Measurements from ENCODE around the gene SHD. TPM values are rescaled to one million over a fixed set of nuclear protein-coding genes. Genes with fewer than 3 reads are reported as not detected.

SHD gene
- total and polyA plus RNA-seq, 2 of the 13 experiments (the other 11 are each of a cell fraction or from before 2014, with no cell fraction given): 0.11 to 0.20 TPM

GRCh38 chr19:4310247-4311121, 31.4 kb downstream of the SHD start (continued):
- TF ChIP-seq ZNF580 (CRISPR knock-in tag; IDR thresholded peaks at IDR 0.05; ENCODE audit: borderline replicate concordance, low read depth): peak; percentile 90; the same call in 1 of the 2 replicates
- TF ChIP-seq NRL (CRISPR knock-in tag; IDR thresholded peaks at IDR 0.05; ENCODE audit: borderline replicate concordance): peak; percentile 54; the same call in 1 of the 2 replicates
- TF ChIP-seq NFAT5 (CRISPR knock-in tag; IDR thresholded peaks at IDR 0.05): no peak
- peak; percentile 40; the same call in 1 of the 2 replicates for TF ChIP-seq RAD21 (CRISPR knock-in tag; IDR thresholded peaks at IDR 0.05)
- TF ChIP-seq ZNF160 (CRISPR knock-in tag; IDR thresholded peaks at IDR 0.05): peak; percentile 91
- peak; percentile 62 for TF ChIP-seq GABPA (IDR thresholded peaks at IDR 0.05; ENCODE audit: low read depth, low read length)
- peak; percentile 91 for TF ChIP-seq GABPA (CRISPR knock-in tag; IDR thresholded peaks at IDR 0.05; ENCODE audit: low read depth)
- no peak; the same call in 1 of the 2 replicates for TF ChIP-seq KLF12 (CRISPR knock-in tag; IDR thresholded peaks at IDR 0.05; ENCODE audit: borderline replicate concordance)
- TF ChIP-seq ZNF569 (CRISPR knock-in tag; IDR thresholded peaks at IDR 0.05; ENCODE audit: borderline replicate concordance): no peak
- peak; percentile 78; the same call in 1 of the 2 replicates for TF ChIP-seq ZFP36L1 (CRISPR knock-in tag; IDR thresholded peaks at IDR 0.05)
- no peak for TF ChIP-seq ZNF740 (CRISPR knock-in tag; IDR thresholded peaks at IDR 0.05)
- TF ChIP-seq KDM1A (CRISPR knock-in tag; IDR thresholded peaks at IDR 0.05): peak; percentile 31; the same call in 1 of the 2 replicates
- peak; percentile 76; the same call in 1 of the 2 replicates for TF ChIP-seq AHDC1 (CRISPR knock-in tag; IDR thresholded peaks at IDR 0.05; ENCODE audit: borderline replicate concordance)
- peak; percentile 84 for TF ChIP-seq ZFY (CRISPR knock-in tag; IDR thresholded peaks at IDR 0.05)
